IMR-90 (cell line): ENCODE data around the gene SPRR2A. TPM values are rescaled to one million over a fixed set of nuclear protein-coding genes. Genes with fewer than 3 reads are reported as not detected.

ENCODE experiments used
- ATAC-seq: fragments of 200-7000 bp; cut with Tn5 transposase; 2 replicates; pipeline ENCODE4 v1.9.1; 2020; ENCODE audit warnings: low read depth, mild to moderate bottlenecking, moderate library complexity
- BruUV-seq: library from RNA; stranded (reverse); fragments of 400-500 nt; replicated peaks from 2 replicates; lab custom pipeline; 2021; lab: Mats Ljungman, UMichigan
- CTCF ChIA-PET: fragments of 300-600 bp; formaldehyde crosslinking; extraction: SDS; loops from one replicate; lab custom pipeline; 2021; ENCODE audit warnings: antibody characterized with exemption; lab: Yijun Ruan, JAX
- POLR2A ChIA-PET: fragments of 300-600 bp; sonication (Branson Sonifier 250); formaldehyde crosslinking; loops from one replicate; lab custom pipeline; 2022; ENCODE audit warnings: antibody characterized with exemption; ENCODE audit not compliant: unreplicated experiment; lab: Charles Lee
- DNase-seq: peaks from one replicate; pipeline ENCODE4 v3.0.0; 2013
- H2AFZ ChIP-seq: replicated peaks from 2 replicates; pipeline ENCODE3; 2013; ENCODE audit warnings: low read length, mild to moderate bottlenecking; ENCODE audit not compliant: poor library complexity
- H2AK5ac ChIP-seq: 2 replicates; pipeline ENCODE4 v1.6.1; 2013; ENCODE audit warnings: low read depth, low read length, inconsistent platforms
- H2AK9ac ChIP-seq: replicated peaks from 2 replicates; pipeline ENCODE3; 2013; ENCODE audit warnings: mild to moderate bottlenecking, low read depth, low read length, moderate library complexity; ENCODE audit not compliant: poor library complexity
- H2BK120ac ChIP-seq: 2 replicates; pipeline ENCODE4 v1.6.1; 2013; ENCODE audit warnings: low read depth, low read length, inconsistent platforms
- H2BK15ac ChIP-seq: 3 replicates; pipeline ENCODE4 v1.6.1; 2013; ENCODE audit warnings: low read depth, low read length, inconsistent platforms
- H2BK20ac ChIP-seq: 2 replicates; pipeline ENCODE4 v1.6.1; 2013; ENCODE audit warnings: low read depth, mild to moderate bottlenecking, inconsistent platforms, low read length, moderate library complexity
- H2BK5ac ChIP-seq: 2 replicates; pipeline ENCODE4 v1.6.1; 2013; ENCODE audit warnings: mild to moderate bottlenecking, low read depth, low read length, inconsistent platforms; ENCODE audit not compliant: poor library complexity, severe bottlenecking
- H3K14ac ChIP-seq: replicated peaks from 2 replicates; pipeline ENCODE4 v1.6.1; 2013; ENCODE audit warnings: low read depth, low read length, inconsistent platforms
- H3K18ac ChIP-seq: 2 replicates; pipeline ENCODE4 v1.6.1; 2013; ENCODE audit warnings: low read depth, low read length, control low read depth
- H3K23ac ChIP-seq: 2 replicates; pipeline ENCODE4 v1.6.1; 2013; ENCODE audit warnings: low read depth, low read length, inconsistent platforms
- H3K27ac ChIP-seq: 2 replicates; pipeline ENCODE4 v1.5.1; 2013; ENCODE audit warnings: mild to moderate bottlenecking, control low read depth, low read length; ENCODE audit not compliant: insufficient read depth
- H3K27me3 ChIP-seq: 2 replicates; pipeline ENCODE4 v1.6.1; 2013; ENCODE audit warnings: low read length; ENCODE audit not compliant: control insufficient read depth, insufficient read depth
- H3K36me3 ChIP-seq: 2 replicates; pipeline ENCODE4 v1.6.1; 2013; ENCODE audit warnings: low read length, mixed read lengths; ENCODE audit not compliant: control insufficient read depth, insufficient read depth
- H3K4ac ChIP-seq: 2 replicates; pipeline ENCODE4 v1.6.1; 2013; ENCODE audit warnings: low read depth, low read length, inconsistent platforms
- H3K4me1 ChIP-seq: 2 replicates; pipeline ENCODE4 v1.6.1; 2013; ENCODE audit warnings: low read length, mixed read lengths; ENCODE audit not compliant: control insufficient read depth, insufficient read depth
- H3K4me2 ChIP-seq: 2 replicates; pipeline ENCODE4 v1.6.1; 2013; ENCODE audit warnings: low read depth, mild to moderate bottlenecking, control low read depth, low read length, moderate library complexity
- H3K4me3 ChIP-seq: 2 replicates; pipeline ENCODE4 v1.5.1; 2013; ENCODE audit warnings: low read depth, mild to moderate bottlenecking, control low read depth, low read length, moderate library complexity; ENCODE audit not compliant: insufficient read depth
- H3K56ac ChIP-seq: 2 replicates; pipeline ENCODE4 v1.6.1; 2013; ENCODE audit warnings: low read length, inconsistent platforms; ENCODE audit not compliant: insufficient read depth; ENCODE audit errors: extremely low read depth
- H3K79me1 ChIP-seq, 2 experiments: 2 replicates each; pipeline ENCODE4 v1.6.1; 2013; ENCODE audit warnings: low read length in 2 of 2, inconsistent platforms in 1 of 2, low read depth in 1 of 2
- H3K9ac ChIP-seq: 2 replicates; pipeline ENCODE4 v1.6.1; 2013; ENCODE audit warnings: low read depth, low read length, control low read depth
- H3K9me1 ChIP-seq: 2 replicates; pipeline ENCODE4 v1.6.1; 2013; ENCODE audit warnings: low read length, inconsistent platforms; ENCODE audit not compliant: insufficient read depth
- H3K9me3 ChIP-seq: 2 replicates; pipeline ENCODE4 v1.6.1; 2013; ENCODE audit warnings: low read length; ENCODE audit not compliant: control insufficient read depth, insufficient read depth
- H4K20me1 ChIP-seq: 2 replicates; pipeline ENCODE4 v1.6.1; 2013; ENCODE audit warnings: low read length, inconsistent platforms; ENCODE audit not compliant: insufficient read depth
- H4K5ac ChIP-seq: 2 replicates; pipeline ENCODE4 v1.6.1; 2013; ENCODE audit warnings: mild to moderate bottlenecking, low read depth, low read length, control low read depth
- H4K8ac ChIP-seq, 2 experiments: 2 replicates each; pipeline ENCODE4 v1.6.1; 2013; ENCODE audit warnings: low read depth in 2 of 2, low read length in 2 of 2, control low read depth in 1 of 2, inconsistent platforms in 1 of 2
- H4K91ac ChIP-seq: 2 replicates; pipeline ENCODE4 v1.6.1; 2013; ENCODE audit warnings: low read depth, low read length, inconsistent platforms; ENCODE audit not compliant: insufficient read depth
- CEBPB ChIP-seq: IDR thresholded peaks from 2 replicates; pipeline ENCODE4 v1.6.1; 2012; ENCODE audit warnings: low read depth, low read length, improper control_type of control experiment
- MAZ ChIP-seq: IDR thresholded peaks from 2 replicates; pipeline ENCODE4 v1.6.1; 2012; ENCODE audit warnings: low read depth, mild to moderate bottlenecking, low read length, improper control_type of control experiment, moderate library complexity, borderline replicate concordance
- NFE2L2 ChIP-seq: fragments of 150-350 bp; IDR thresholded peaks from 2 replicates; pipeline ENCODE4 v1.6.1; 2016; ENCODE audit warnings: low read depth, mild to moderate bottlenecking, low read length
- POLR2A ChIP-seq: IDR thresholded peaks from 2 replicates; pipeline ENCODE4 v1.6.1; 2012; ENCODE audit warnings: mild to moderate bottlenecking, low read depth, low read length
- RAD21 ChIP-seq: IDR thresholded peaks from 2 replicates; pipeline ENCODE4 v1.6.1; 2012; ENCODE audit warnings: low read length, improper control_type of control experiment
- RFX5 ChIP-seq: IDR thresholded peaks from 2 replicates; pipeline ENCODE4 v1.8.0; 2012; ENCODE audit warnings: low read depth, mild to moderate bottlenecking, low read length, moderate library complexity
- SMC3 ChIP-seq: fragments of 150-350 bp; IDR thresholded peaks from 2 replicates; pipeline ENCODE4 v1.6.1; 2016; ENCODE audit warnings: low read depth, mild to moderate bottlenecking, antibody characterized with exemption, low read length, moderate library complexity
- WGBS, 2 experiments: methylation state at CpG; one replicate each; pipeline versions ENCODE4 v1.1.5 to v1.1.7; 2013; ENCODE audit warnings: missing lambda C conversion rate in 2 of 2; ENCODE audit not compliant: insufficient read length in 1 of 2; ENCODE audit errors: extremely low coverage in 2 of 2; 5-methylcytosine and 5-hydroxymethylcytosine counted together
- dilution Hi-C: fragments of 300-500 bp; cut with HindIII; formaldehyde crosslinking; loops from one replicate; pipeline ENCODE4 v1.14.3; 2018; ENCODE audit warnings: low sequenced_read_pairs; ENCODE audit not compliant: unreplicated experiment
- in situ Hi-C: fragments of 300-500 bp; cut with MboI; formaldehyde crosslinking; loops from 3 replicates; pipeline ENCODE4 v1.14.3; 2019; ENCODE audit warnings: low sequenced_read_pairs, inconsistent platforms, mixed read lengths
- intact Hi-C: fragments of 100-400 bp; cut with micrococcal nuclease; formaldehyde crosslinking; loops from 2 replicates; pipeline ENCODE4 v1.10.0; 2022
- polyA plus RNA-seq, 3 experiments: library from polyadenylated mRNA; depleted of rRNA; stranded (reverse); fragments of >200 nt; gene quantifications; 2 replicates each; pipeline ENCODE4 v1.2.3, GENCODE V29; 2012; ENCODE audit warnings: low replicate concordance in 1 of 3
- total RNA-seq: library from RNA; depleted of rRNA; stranded (reverse); fragments of >200 nt; gene quantifications from 2 replicates; pipeline ENCODE4 v1.2.3, GENCODE V29; 2012
- TF ChIP-seq, protein P1 (sequence below): fragments of 150-350 bp; IDR thresholded peaks from 2 replicates; pipeline ENCODE4 v1.6.1; 2017; ENCODE audit warnings: mild to moderate bottlenecking, antibody characterized with exemption, low read length, low read depth
- TF ChIP-seq, protein P2 (sequence below): fragments of 150-350 bp; IDR thresholded peaks from 2 replicates; pipeline ENCODE4 v1.6.1; 2016; ENCODE audit warnings: low read depth, mild to moderate bottlenecking, low read length, moderate library complexity, borderline replicate concordance

Gene SPRR2A
- total and polyA plus RNA-seq, 2 of the 4 experiments (the other 2 are of a cell fraction): not detected

DNA sequence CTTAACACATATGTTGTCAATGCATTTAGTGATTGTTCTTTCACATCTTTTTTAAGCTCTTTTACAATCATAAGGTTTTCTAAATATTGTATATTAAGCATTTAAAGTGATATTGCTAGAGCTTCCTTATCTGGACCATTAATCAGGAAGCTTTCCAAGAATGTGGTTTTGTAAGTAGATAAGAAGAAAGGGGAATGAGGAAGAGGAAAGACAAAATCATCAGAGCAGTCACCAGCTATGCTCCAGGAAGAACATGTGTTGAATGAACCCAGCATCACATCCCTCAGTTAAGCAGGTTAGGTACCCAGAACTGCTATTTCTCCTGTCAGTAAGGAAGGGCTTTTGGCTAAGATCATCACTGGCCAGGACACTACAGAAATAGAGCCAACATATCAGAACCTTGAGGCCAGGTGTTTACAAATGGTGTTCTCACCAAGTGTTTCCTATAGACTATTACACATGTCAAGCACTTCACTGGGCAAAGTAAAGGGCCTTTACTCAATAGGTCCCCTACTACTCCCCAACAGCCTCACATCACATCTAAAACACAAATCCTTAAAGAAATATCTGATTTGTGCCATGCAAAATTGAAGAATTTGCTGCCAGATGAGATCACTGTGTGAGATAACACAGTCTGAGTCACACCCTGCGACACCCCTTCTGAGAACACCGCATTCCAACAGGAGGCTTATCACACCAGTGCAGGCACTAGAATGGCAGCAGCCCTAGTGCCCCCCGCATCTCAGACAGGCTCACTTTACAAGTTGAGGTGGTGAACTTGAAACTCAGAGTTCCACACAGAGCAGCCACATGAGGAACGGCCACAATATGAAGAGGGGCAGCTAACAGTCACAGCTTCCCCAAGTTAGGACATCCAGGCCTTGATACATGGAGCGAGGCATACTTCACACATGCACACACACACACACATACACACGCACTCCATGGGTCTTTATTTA is 1.8 kb upstream of the SPRR2A start:
- Histone ChIP-seq H3K27ac (no peak overlapping the region), H2BK20ac (no peak overlapping the region), H3K56ac (no peak overlapping the region), H3K14ac (no peak overlapping the region), H3K4me1 (no peaks in the 10 kb centered on the region), H3K23ac (no peak overlapping the region), H4K91ac (no peak overlapping the region), H3K27me3 (no peaks in the 10 kb centered on the region), H4K8ac (no peak overlapping the region), H3K18ac (no peak overlapping the region), H2BK120ac (no peak overlapping the region), H2AFZ (no peak overlapping the region), H4K5ac (no peak overlapping the region), H3K9ac (no peak overlapping the region), H4K20me1 (no peaks in the 10 kb centered on the region), H2BK15ac (no peak overlapping the region), H3K9me1 (no peaks in the 10 kb centered on the region), H3K4ac (no peak overlapping the region), H2AK9ac (no peak overlapping the region), H3K36me3 (no peaks in the 10 kb centered on the region), H3K79me1 (no peaks in the 10 kb centered on the region), H3K4me2 (no peak overlapping the region), H2AK5ac (no peak overlapping the region), H3K4me3 (no peak overlapping the region), H2BK5ac (no peak overlapping the region), H3K9me3 (no peaks in the 10 kb centered on the region)
- intact Hi-C loops: no loop called here
- ChIA-PET CTCF (no interaction called here), POLR2A (no interaction called here)
- 57% methylated on average over 1 of the region's 6 CpGs; no CpG with 5 or more reads in 1 of the 2 experiments for WGBS, 2 experiments
- no peak for DNase-seq
- in situ Hi-C loops: no loop called here
- dilution Hi-C loops: no loop called here
- no peak for ATAC-seq
- no TSS peak for BruUV-seq
- TF ChIP-seq MAZ: no peak
- TF ChIP-seq, protein P1, sequence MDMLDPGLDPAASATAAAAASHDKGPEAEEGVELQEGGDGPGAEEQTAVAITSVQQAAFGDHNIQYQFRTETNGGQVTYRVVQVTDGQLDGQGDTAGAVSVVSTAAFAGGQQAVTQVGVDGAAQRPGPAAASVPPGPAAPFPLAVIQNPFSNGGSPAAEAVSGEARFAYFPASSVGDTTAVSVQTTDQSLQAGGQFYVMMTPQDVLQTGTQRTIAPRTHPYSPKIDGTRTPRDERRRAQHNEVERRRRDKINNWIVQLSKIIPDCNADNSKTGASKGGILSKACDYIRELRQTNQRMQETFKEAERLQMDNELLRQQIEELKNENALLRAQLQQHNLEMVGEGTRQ: no peak
- TF ChIP-seq SMC3: no peak
- TF ChIP-seq POLR2A: no peak
- TF ChIP-seq NFE2L2: no peak
- no peak for TF ChIP-seq CEBPB
- no peak for TF ChIP-seq RAD21
- TF ChIP-seq RFX5: no peak
- TF ChIP-seq, protein P2, sequence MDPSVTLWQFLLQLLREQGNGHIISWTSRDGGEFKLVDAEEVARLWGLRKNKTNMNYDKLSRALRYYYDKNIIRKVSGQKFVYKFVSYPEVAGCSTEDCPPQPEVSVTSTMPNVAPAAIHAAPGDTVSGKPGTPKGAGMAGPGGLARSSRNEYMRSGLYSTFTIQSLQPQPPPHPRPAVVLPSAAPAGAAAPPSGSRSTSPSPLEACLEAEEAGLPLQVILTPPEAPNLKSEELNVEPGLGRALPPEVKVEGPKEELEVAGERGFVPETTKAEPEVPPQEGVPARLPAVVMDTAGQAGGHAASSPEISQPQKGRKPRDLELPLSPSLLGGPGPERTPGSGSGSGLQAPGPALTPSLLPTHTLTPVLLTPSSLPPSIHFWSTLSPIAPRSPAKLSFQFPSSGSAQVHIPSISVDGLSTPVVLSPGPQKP: no peak
